ENCODE results near the gene LKAAEAR1.
A peak's percentile ranks its signal among the peaks of the same experiment; 100 is the strongest.

The LKAAEAR1 gene

GRCh38 chr20:64110411-64111068, 26.3 kb upstream of the LKAAEAR1 start:
- DNase-seq, result no peak

GRCh38 chr20:64109831-64110391, 25.7 kb upstream of the LKAAEAR1 start:
- DNase-seq, result no peak

- DNase-seq, result no peak
Observed at GRCh38 chr20:64108731-64109681, 24.8 kb upstream of the LKAAEAR1 start.

GRCh38 chr20:64107736-64108457, 23.7 kb upstream of the LKAAEAR1 start:
- DNase-seq, result no peak

- peak in 1 of 6 experiments; percentile 28 for DNase-seq
Observed at GRCh38 chr20:64106981-64107735, 23.0 kb upstream of the LKAAEAR1 start, which contains the start of gene NPBWR2. NPBWR2 (minus strand) TSS chr20:64107565; CDS start chr20:64106831, 734 bp downstream.

GRCh38 chr20:64106435-64106961, 22.3 kb upstream of the LKAAEAR1 start:
- DNase-seq, result no peak

- no peak for DNase-seq
Observed at GRCh38 chr20:64105846-64106434, 21.7 kb upstream of the LKAAEAR1 start.

- DNase-seq, result no peak
Observed at GRCh38 chr20:64104667-64105451, 20.7 kb upstream of the LKAAEAR1 start.

GRCh38 chr20:64103871-64104666, 19.9 kb upstream of the LKAAEAR1 start:
- no peak for DNase-seq

- DNase-seq, result no peak
Observed at GRCh38 chr20:64102647-64103354, 18.6 kb upstream of the LKAAEAR1 start.

- DNase-seq, result peak; percentile 18 to 73 (median 54)
Observed at GRCh38 chr20:64101731-64102621, 17.8 kb upstream of the LKAAEAR1 start.

- no peak for DNase-seq
Observed at GRCh38 chr20:64100946-64101688, 16.9 kb upstream of the LKAAEAR1 start.

- DNase-seq, result no peak
Observed at GRCh38 chr20:64100566-64100888, 16.3 kb upstream of the LKAAEAR1 start.

- DNase-seq, result peak in 2 of 6 experiments; percentile 31 to 65
Observed at GRCh38 chr20:64099880-64100565, 15.8 kb upstream of the LKAAEAR1 start.

GRCh38 chr20:64099086-64099786, 15.0 kb upstream of the LKAAEAR1 start:
- no peak for DNase-seq

- DNase-seq, result no peak
Observed at GRCh38 chr20:64098471-64099013, 14.3 kb upstream of the LKAAEAR1 start.

All from stimulated activated naive CD4-positive, alpha-beta T cell (primary cell).